HepG2 (cell line): ENCODE results near the gene ZBTB25. TPM values are rescaled to one million over a fixed set of nuclear protein-coding genes. Genes with fewer than 3 reads are reported as not detected.
A peak's percentile ranks its signal among the peaks of the same experiment; 100 is the strongest.

Experiments used
- ARID5B ChIP-seq: IDR thresholded peaks from 2 replicates; pipeline ENCODE4 v1.4.0; 2020; ENCODE audit warnings: mild to moderate bottlenecking, missing genetic modification reagents
- PAWR ChIP-seq: sonication (generic); formaldehyde crosslinking; IDR thresholded peaks from 2 replicates; pipeline ENCODE4 v1.4.0; 2020; ENCODE audit warnings: missing genetic modification reagents, mild to moderate bottlenecking, borderline replicate concordance
- PAXIP1 ChIP-seq: sonication (generic); formaldehyde crosslinking; conservative IDR thresholded peaks from 2 replicates; pipeline ENCODE4 v1.4.0; 2020; ENCODE audit warnings: mild to moderate bottlenecking, missing genetic modification reagents, moderate library complexity
- PHF8 ChIP-seq: sonication (generic); formaldehyde crosslinking; IDR thresholded peaks from 2 replicates; pipeline ENCODE4 v1.5.0; 2020; ENCODE audit warnings: missing genetic modification reagents
- THAP11 ChIP-seq: IDR thresholded peaks from 2 replicates; pipeline ENCODE4 v1.6.1; 2016; ENCODE audit warnings: missing biosample characterization, missing genetic modification reagents
- ZNF329 ChIP-seq: sonication (generic); formaldehyde crosslinking; IDR thresholded peaks from 2 replicates; pipeline ENCODE4 v1.9.0; 2021; ENCODE audit warnings: low read depth, mild to moderate bottlenecking, missing genetic modification reagents
- ZNF768 ChIP-seq: sonication (generic); formaldehyde crosslinking; IDR thresholded peaks from 2 replicates; pipeline ENCODE4 v1.4.0; 2020; ENCODE audit warnings: missing genetic modification reagents
- ZNF883 ChIP-seq: sonication (generic); formaldehyde crosslinking; IDR thresholded peaks from 2 replicates; pipeline ENCODE4 v1.5.1; 2020; ENCODE audit warnings: mild to moderate bottlenecking, missing genetic modification reagents; ENCODE audit errors: not compliant biosample characterization
- polyA plus RNA-seq, 8 experiments: library from polyadenylated mRNA; depleted of rRNA in 3 of 8; stranded (reverse) in 7 of 8; unstranded in 1 of 8; fragments of >200 nt; fragmentation: Illumina TruSeq in 4 of 8; extraction: Trizol in 4 of 8; gene quantifications; 2 replicates each; pipeline versions ENCODE4 v1.2.1 to v1.2.3, GENCODE V29; 2011 to 2016; ENCODE audit warnings: low read depth in 4 of 8, missing spikeins in 1 of 8, mixed read lengths in 1 of 8; ENCODE audit not compliant: insufficient read depth in 1 of 8
- total RNA-seq, 5 experiments: library from RNA; depleted of rRNA; stranded (reverse); fragments of >200 nt; fragmentation: Illumina TruSeq; extraction: Trizol; gene quantifications; 2 replicates each; pipeline ENCODE4 v1.2.3, GENCODE V29; 2016; ENCODE audit warnings: low read depth in 1 of 5
- TF ChIP-seq, protein P1 (sequence below): IDR thresholded peaks from 2 replicates; pipeline ENCODE4 v1.6.1; 2016; ENCODE audit warnings: low read depth, missing genetic modification reagents, missing compliant biosample characterization
- TF ChIP-seq, protein P2 (sequence below): sonication (generic); formaldehyde crosslinking; conservative IDR thresholded peaks from 2 replicates; pipeline ENCODE4 v1.4.0; 2020; ENCODE audit warnings: missing genetic modification reagents
- TF ChIP-seq, protein P3 (sequence below): sonication (generic); formaldehyde crosslinking; IDR thresholded peaks from 2 replicates; pipeline ENCODE4 v1.4.0; 2020; ENCODE audit warnings: low read depth, mild to moderate bottlenecking, missing genetic modification reagents

ZBTB25 gene
- total and polyA plus RNA-seq, 2 of the 13 experiments (the other 11 are each of a cell fraction or from before 2014, with no cell fraction given) = 3.5 to 7.6 TPM

- TF ChIP-seq ARID5B = no peak; the same call in 1 of the 2 replicates
- TF ChIP-seq, protein P1, sequence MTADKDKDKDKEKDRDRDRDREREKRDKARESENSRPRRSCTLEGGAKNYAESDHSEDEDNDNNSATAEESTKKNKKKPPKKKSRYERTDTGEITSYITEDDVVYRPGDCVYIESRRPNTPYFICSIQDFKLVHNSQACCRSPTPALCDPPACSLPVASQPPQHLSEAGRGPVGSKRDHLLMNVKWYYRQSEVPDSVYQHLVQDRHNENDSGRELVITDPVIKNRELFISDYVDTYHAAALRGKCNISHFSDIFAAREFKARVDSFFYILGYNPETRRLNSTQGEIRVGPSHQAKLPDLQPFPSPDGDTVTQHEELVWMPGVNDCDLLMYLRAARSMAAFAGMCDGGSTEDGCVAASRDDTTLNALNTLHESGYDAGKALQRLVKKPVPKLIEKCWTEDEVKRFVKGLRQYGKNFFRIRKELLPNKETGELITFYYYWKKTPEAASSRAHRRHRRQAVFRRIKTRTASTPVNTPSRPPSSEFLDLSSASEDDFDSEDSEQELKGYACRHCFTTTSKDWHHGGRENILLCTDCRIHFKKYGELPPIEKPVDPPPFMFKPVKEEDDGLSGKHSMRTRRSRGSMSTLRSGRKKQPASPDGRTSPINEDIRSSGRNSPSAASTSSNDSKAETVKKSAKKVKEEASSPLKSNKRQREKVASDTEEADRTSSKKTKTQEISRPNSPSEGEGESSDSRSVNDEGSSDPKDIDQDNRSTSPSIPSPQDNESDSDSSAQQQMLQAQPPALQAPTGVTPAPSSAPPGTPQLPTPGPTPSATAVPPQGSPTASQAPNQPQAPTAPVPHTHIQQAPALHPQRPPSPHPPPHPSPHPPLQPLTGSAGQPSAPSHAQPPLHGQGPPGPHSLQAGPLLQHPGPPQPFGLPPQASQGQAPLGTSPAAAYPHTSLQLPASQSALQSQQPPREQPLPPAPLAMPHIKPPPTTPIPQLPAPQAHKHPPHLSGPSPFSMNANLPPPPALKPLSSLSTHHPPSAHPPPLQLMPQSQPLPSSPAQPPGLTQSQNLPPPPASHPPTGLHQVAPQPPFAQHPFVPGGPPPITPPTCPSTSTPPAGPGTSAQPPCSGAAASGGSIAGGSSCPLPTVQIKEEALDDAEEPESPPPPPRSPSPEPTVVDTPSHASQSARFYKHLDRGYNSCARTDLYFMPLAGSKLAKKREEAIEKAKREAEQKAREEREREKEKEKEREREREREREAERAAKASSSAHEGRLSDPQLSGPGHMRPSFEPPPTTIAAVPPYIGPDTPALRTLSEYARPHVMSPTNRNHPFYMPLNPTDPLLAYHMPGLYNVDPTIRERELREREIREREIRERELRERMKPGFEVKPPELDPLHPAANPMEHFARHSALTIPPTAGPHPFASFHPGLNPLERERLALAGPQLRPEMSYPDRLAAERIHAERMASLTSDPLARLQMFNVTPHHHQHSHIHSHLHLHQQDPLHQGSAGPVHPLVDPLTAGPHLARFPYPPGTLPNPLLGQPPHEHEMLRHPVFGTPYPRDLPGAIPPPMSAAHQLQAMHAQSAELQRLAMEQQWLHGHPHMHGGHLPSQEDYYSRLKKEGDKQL (CRISPR knock-in tag) = no peak
- TF ChIP-seq PAXIP1 (CRISPR knock-in tag) = peak; percentile 29; the same call in 1 of the 2 replicates
- TF ChIP-seq, protein P2, sequence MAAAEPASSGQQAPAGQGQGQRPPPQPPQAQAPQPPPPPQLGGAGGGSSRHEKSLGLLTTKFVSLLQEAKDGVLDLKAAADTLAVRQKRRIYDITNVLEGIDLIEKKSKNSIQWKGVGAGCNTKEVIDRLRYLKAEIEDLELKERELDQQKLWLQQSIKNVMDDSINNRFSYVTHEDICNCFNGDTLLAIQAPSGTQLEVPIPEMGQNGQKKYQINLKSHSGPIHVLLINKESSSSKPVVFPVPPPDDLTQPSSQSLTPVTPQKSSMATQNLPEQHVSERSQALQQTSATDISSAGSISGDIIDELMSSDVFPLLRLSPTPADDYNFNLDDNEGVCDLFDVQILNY (CRISPR knock-in tag) = peak; percentile 73
- TF ChIP-seq THAP11 (CRISPR knock-in tag) = peak; percentile 73
- TF ChIP-seq, protein P3, sequence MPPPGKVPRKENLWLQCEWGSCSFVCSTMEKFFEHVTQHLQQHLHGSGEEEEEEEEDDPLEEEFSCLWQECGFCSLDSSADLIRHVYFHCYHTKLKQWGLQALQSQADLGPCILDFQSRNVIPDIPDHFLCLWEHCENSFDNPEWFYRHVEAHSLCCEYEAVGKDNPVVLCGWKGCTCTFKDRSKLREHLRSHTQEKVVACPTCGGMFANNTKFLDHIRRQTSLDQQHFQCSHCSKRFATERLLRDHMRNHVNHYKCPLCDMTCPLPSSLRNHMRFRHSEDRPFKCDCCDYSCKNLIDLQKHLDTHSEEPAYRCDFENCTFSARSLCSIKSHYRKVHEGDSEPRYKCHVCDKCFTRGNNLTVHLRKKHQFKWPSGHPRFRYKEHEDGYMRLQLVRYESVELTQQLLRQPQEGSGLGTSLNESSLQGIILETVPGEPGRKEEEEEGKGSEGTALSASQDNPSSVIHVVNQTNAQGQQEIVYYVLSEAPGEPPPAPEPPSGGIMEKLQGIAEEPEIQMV = no peak
- no peak for TF ChIP-seq ZNF329 (CRISPR knock-in tag)
- no peak for TF ChIP-seq ZNF768 (CRISPR knock-in tag)
- TF ChIP-seq PHF8 = peak; percentile 88
- TF ChIP-seq PAWR (CRISPR knock-in tag) = no peak
- no peak for TF ChIP-seq ZNF883 (CRISPR knock-in tag)
These were observed at the start of gene ZBTB25 (continued) for GRCh38 chr14:64503434-64504309.
